K562 (cell line): ENCODE results near the gene HAGHL. TPM values are rescaled to one million over a fixed set of nuclear protein-coding genes. Genes with fewer than 3 reads are reported as not detected.

Experiments used
- C11orf30 ChIP-seq: fragments of 450-650 bp; IDR thresholded peaks from 2 replicates; pipeline ENCODE4 v1.6.1; 2016; ENCODE audit warnings: low read depth, mild to moderate bottlenecking
- CBX3 ChIP-seq, 2 experiments: IDR thresholded peaks; 1 replicate in 1 of 2; 2 replicates in 1 of 2; pipeline ENCODE4 v1.6.1; 2012; ENCODE audit warnings: inconsistent platforms in 2 of 2, low read length in 2 of 2, borderline replicate concordance in 1 of 2, control low read depth in 1 of 2
- CLOCK ChIP-seq: fragments of 250-450 bp; sonication (Bioruptor Pico); IDR thresholded peaks from 2 replicates; pipeline ENCODE4 v1.4.0; 2020; ENCODE audit warnings: mild to moderate bottlenecking, moderate library complexity, borderline replicate concordance
- E2F1 ChIP-seq: sonication (generic); formaldehyde crosslinking; IDR thresholded peaks from 2 replicates; pipeline ENCODE4 v1.8.1; 2023; ENCODE audit warnings: mild to moderate bottlenecking, missing genetic modification reagents, moderate library complexity
- ELF1 ChIP-seq: fragments of 200-800 bp; sonication (Bioruptor generic); IDR thresholded peaks from 2 replicates; pipeline ENCODE4 v1.6.1; 2016; ENCODE audit warnings: missing genetic modification characterization, missing compliant biosample characterization
- GTF2E2 ChIP-seq: fragments of 200-800 bp; sonication (Bioruptor generic); IDR thresholded peaks from 2 replicates; pipeline ENCODE4 v1.6.1; 2016; ENCODE audit warnings: missing genetic modification characterization, missing compliant biosample characterization
- HEY1 ChIP-seq: fragments of 250-450 bp; sonication (Bioruptor Pico); IDR thresholded peaks from 2 replicates; pipeline ENCODE4 v1.5.0; 2020; ENCODE audit warnings: mild to moderate bottlenecking, moderate library complexity, borderline replicate concordance
- MAFK ChIP-seq: IDR thresholded peaks from 2 replicates; pipeline ENCODE4 v1.6.1; 2011; ENCODE audit warnings: low read length, improper control_type of control experiment
- MAZ ChIP-seq, 2 experiments: fragments of 450-650 bp in 1 of 2; sonication (generic) in 1 of 2; formaldehyde crosslinking; IDR thresholded peaks in 1 of 2; conservative IDR thresholded peaks in 1 of 2; 2 replicates each; pipeline versions ENCODE4 v1.4.0 to v1.5.0; 2020; ENCODE audit warnings: mild to moderate bottlenecking in 1 of 2, missing genetic modification reagents in 1 of 2
- MXD1 ChIP-seq: fragments of 250-450 bp; sonication (Bioruptor Pico); IDR thresholded peaks from 2 replicates; pipeline ENCODE4 v1.8.0; 2021; ENCODE audit warnings: borderline replicate concordance, mild to moderate bottlenecking, moderate library complexity; ENCODE audit not compliant: poor library complexity, severe bottlenecking
- NBN ChIP-seq: fragments of 450-650 bp; IDR thresholded peaks from 2 replicates; pipeline ENCODE4 v1.6.1; 2016; ENCODE audit warnings: low read depth, mild to moderate bottlenecking
- NFE2 ChIP-seq: IDR thresholded peaks from 2 replicates; pipeline ENCODE4 v1.6.1; 2014; ENCODE audit warnings: antibody characterized with exemption, low read depth
- NFYB ChIP-seq: IDR thresholded peaks from 2 replicates; pipeline ENCODE4 v1.6.1; 2011; ENCODE audit warnings: mild to moderate bottlenecking, moderate library complexity; ENCODE audit not compliant: insufficient read length; ENCODE audit errors: extremely low read depth
- NKRF ChIP-seq: fragments of 450-650 bp; IDR thresholded peaks from 2 replicates; pipeline ENCODE4 v1.6.1; 2016; ENCODE audit warnings: borderline replicate concordance
- SETDB1 ChIP-seq: IDR thresholded peaks from one replicate; pipeline ENCODE4 v1.6.1; 2012; ENCODE audit warnings: low read length, control low read depth, inconsistent platforms
- SPI1 ChIP-seq: IDR thresholded peaks from 2 replicates; pipeline ENCODE4 v1.6.1; 2011; ENCODE audit warnings: low read depth, low read length, control low read depth, borderline replicate concordance
- SUPT5H ChIP-seq: fragments of 450-650 bp; IDR thresholded peaks from 2 replicates; pipeline ENCODE4 v1.6.1; 2016
- TCF7L2 ChIP-seq: fragments of 150-350 bp; IDR thresholded peaks from 2 replicates; pipeline ENCODE4 v1.6.1; 2016; ENCODE audit warnings: low read depth, mild to moderate bottlenecking, low read length, moderate library complexity
- U2AF1 ChIP-seq: fragments of 200-400 bp; formaldehyde crosslinking; optimal IDR thresholded peaks from 2 replicates; pipeline ENCODE3; 2017; ENCODE audit warnings: mild to moderate bottlenecking, low read depth, low read length, moderate library complexity
- ZBTB17 ChIP-seq: fragments of 450-650 bp; formaldehyde crosslinking; IDR thresholded peaks from 2 replicates; pipeline ENCODE4 v1.4.0; 2020; ENCODE audit warnings: mild to moderate bottlenecking
- ZNF143 ChIP-seq: sonication (generic); formaldehyde crosslinking; IDR thresholded peaks from 2 replicates; pipeline ENCODE4 v1.9.0; 2022; ENCODE audit warnings: mild to moderate bottlenecking, missing genetic modification reagents
- ZNF282 ChIP-seq: sonication (generic); formaldehyde crosslinking; IDR thresholded peaks from 2 replicates; pipeline ENCODE4 v1.8.1; 2023; ENCODE audit warnings: missing genetic modification reagents
- polyA plus RNA-seq, 8 experiments: library from polyadenylated mRNA; depleted of rRNA in 4 of 8; stranded (reverse) in 5 of 8; unstranded in 3 of 8; fragments of >200 nt; fragmentation: Nextera tagmentation in 2 of 8; fragmentation: Illumina TruSeq in 1 of 8; extraction: Ambion mirVana in 2 of 8; extraction: Trizol in 1 of 8; gene quantifications; 2 replicates each; pipeline versions ENCODE4 v1.2.1 to v1.2.3, GENCODE V29; 2011 to 2014; ENCODE audit warnings: inconsistent platforms in 1 of 8, missing spikeins in 1 of 8
- total RNA-seq, 7 experiments: library from RNA; depleted of rRNA in 6 of 7; stranded (reverse); fragments of >200 nt in 6 of 7; fragmentation: Illumina TruSeq in 2 of 7; extraction: Trizol in 2 of 7; gene quantifications; 2 replicates each; pipeline versions ENCODE4 v1.2.1 to v1.2.3, GENCODE V29; 2011 to 2021; ENCODE audit warnings: low replicate concordance in 1 of 7

Gene HAGHL
- total and polyA plus RNA-seq, 9 of the 15 experiments (the other 6 are each of a cell fraction or from before 2014, with no cell fraction given), result 0.31 to 83.4 (median 20.7) TPM

- peak; percentile 73; the same call in 1 of the 2 replicates for TF ChIP-seq ZNF282 (CRISPR knock-in tag)
- TF ChIP-seq CBX3 (IDR thresholded peaks at IDR 0.05; ENCODE audit: borderline replicate concordance in 1 of 2, low read length in 2 of 2), result 0 out of 3 replicates have a peak, but pooled peaks of 1 of the 2 experiments have one; percentile 15
- peak; percentile 65 for TF ChIP-seq SUPT5H
- TF ChIP-seq CLOCK, result no peak
- TF ChIP-seq NFYB, result no peak
- no peak for TF ChIP-seq HEY1 (CRISPR knock-in tag)
- peak; percentile 47; the same call in 1 of the 2 replicates for TF ChIP-seq SPI1
- peak; percentile 84 for TF ChIP-seq U2AF1
- peak; percentile 65 for TF ChIP-seq MXD1 (CRISPR knock-in tag)
- peak; percentile 100 for TF ChIP-seq ELF1
- TF ChIP-seq SETDB1, result peak; percentile 64
- TF ChIP-seq NFE2, result peak; percentile 46
- TF ChIP-seq ZNF143 (CRISPR knock-in tag), result peak; percentile 56
- peak; percentile 70; the same call in 1 of the 2 replicates for TF ChIP-seq E2F1
- TF ChIP-seq NKRF, result peak; percentile 22; the same call in 1 of the 2 replicates
- TF ChIP-seq TCF7L2, result 0 out of 2 replicates have a peak, but pooled peaks have one; percentile 11
- TF ChIP-seq MAFK, result no peak
- TF ChIP-seq ZBTB17 (CRISPR knock-in tag), result peak; percentile 84
- 0 out of 2 replicates have a peak, but pooled peaks have one; percentile 34 for TF ChIP-seq GTF2E2 (tag)
- no peak for TF ChIP-seq NBN
- TF ChIP-seq C11orf30, result peak; percentile 88
- TF ChIP-seq MAZ (CRISPR knock-in tag; conservative IDR thresholded peaks at IDR 0.05 in 1 of 2, IDR thresholded peaks at IDR 0.05 in 1 of 2), result peak; percentile 83 to 90
Observed at GRCh38 chr16:740764-741505, 14.0 kb downstream of the HAGHL start, which contains the start of gene CIAO3 (continued).
